CD4-positive, alpha-beta T cell treated with Interleukin-15 for 4 hours (primary cell): ENCODE results near the gene CPEB4.

ENCODE experiments used
- DNase-seq: peaks from one replicate; pipeline ENCODE4 v3.0.0-alpha.2; 2020; ENCODE audit warnings: low spot score

CPEB4 gene

GRCh38 chr5:173887610-173888472 lies at the start of gene CPEB4:
CPEB4 (plus strand) TSS chr5:173888349; CDS start chr5:173889734, 1,385 bp downstream.
- DNase-seq, result peak; percentile 99

GRCh38 chr5:173839117-173839713 lies 48.9 kb upstream of the CPEB4 start:
- DNase-seq, result no peak

- DNase-seq, result no peak
These were observed 47.8 kb upstream of the CPEB4 start for GRCh38 chr5:173840111-173840983.

GRCh38 chr5:173841710-173842109 lies 46.4 kb upstream of the CPEB4 start:
- DNase-seq, result no peak

GRCh38 chr5:173843794-173844193 lies 44.4 kb upstream of the CPEB4 start:
- no peak for DNase-seq

- DNase-seq, result no peak
These were observed 42.8 kb upstream of the CPEB4 start for GRCh38 chr5:173845321-173845720.

GRCh38 chr5:173846929-173847501 lies 41.1 kb upstream of the CPEB4 start:
- DNase-seq, result no peak

GRCh38 chr5:173848986-173849596 lies 39.1 kb upstream of the CPEB4 start:
- DNase-seq, result no peak

GRCh38 chr5:173849908-173850307 lies 38.2 kb upstream of the CPEB4 start:
- DNase-seq, result no peak

GRCh38 chr5:173850659-173851058 lies 37.5 kb upstream of the CPEB4 start:
- no peak for DNase-seq

GRCh38 chr5:173851595-173852243 lies 36.4 kb upstream of the CPEB4 start:
- DNase-seq, result no peak

GRCh38 chr5:173852790-173853359 lies 35.3 kb upstream of the CPEB4 start:
- DNase-seq, result no peak

- no peak for DNase-seq
These were observed 34.6 kb upstream of the CPEB4 start for GRCh38 chr5:173853370-173854131.

- no peak for DNase-seq
These were observed 32.8 kb upstream of the CPEB4 start for GRCh38 chr5:173855162-173855994.

- DNase-seq, result no peak
These were observed 32.0 kb upstream of the CPEB4 start for GRCh38 chr5:173855995-173856656.

- DNase-seq, result no peak
These were observed 30.9 kb upstream of the CPEB4 start for GRCh38 chr5:173857234-173857633.

GRCh38 chr5:173858021-173858669 lies 30.0 kb upstream of the CPEB4 start:
- DNase-seq, result no peak
